Cardiac fibroblast (primary cell): ENCODE measurements around the gene TBX21.

Experiments used
- DNase-seq, 2 donors: peaks; one replicate each; pipeline versions ENCODE4 v3.0.0 to v3.0.0-alpha.2; 2010; ENCODE audit warnings: low read depth in 2 of 2
- H3K4me3 ChIP-seq, 2 donors: replicated peaks in 1 of 2; 1 replicate in 1 of 2; 2 replicates in 1 of 2; pipeline ENCODE4 v1.5.1; 2011; ENCODE audit warnings: low read depth in 2 of 2, low read length in 2 of 2, mild to moderate bottlenecking in 2 of 2, moderate library complexity in 1 of 2
- CTCF ChIP-seq: IDR thresholded peaks from one replicate; pipeline ENCODE4 v1.5.1; 2011; ENCODE audit warnings: low read depth, mild to moderate bottlenecking, low read length, inconsistent platforms

TBX21 gene

GRCh38 chr17:47704116-47704515 lies 28.9 kb upstream of the TBX21 start:
- no peak overlapping the region for H3K4me3 ChIP-seq
- no peak for DNase-seq
- TF ChIP-seq CTCF = no peak

- H3K4me3 ChIP-seq = no peak overlapping the region
- no peak for TF ChIP-seq CTCF
- DNase-seq = no peak
Measured at GRCh38 chr17:47704736-47705135, 28.3 kb upstream of the TBX21 start.

GRCh38 chr17:47705536-47706530 lies 27.2 kb upstream of the TBX21 start:
- DNase-seq = no peak
- H3K4me3 ChIP-seq = no peak overlapping the region
- TF ChIP-seq CTCF = no peak

GRCh38 chr17:47707056-47707804 lies 25.8 kb upstream of the TBX21 start:
- H3K4me3 ChIP-seq = no peak overlapping the region
- DNase-seq = no peak
- TF ChIP-seq CTCF = no peak

- DNase-seq = no peak
- H3K4me3 ChIP-seq = no peak overlapping the region
- TF ChIP-seq CTCF = no peak
Measured at GRCh38 chr17:47707884-47708283, 25.2 kb upstream of the TBX21 start.

- no peak for DNase-seq
- H3K4me3 ChIP-seq = no peak overlapping the region
- TF ChIP-seq CTCF = no peak
Measured at GRCh38 chr17:47708312-47708863, 24.6 kb upstream of the TBX21 start.
